GM19023 (cell line): ENCODE data around the gene COPZ2.
"Not testable (repeated sequence)": the region's sequence is repeated elsewhere in the genome, so short reads cannot be mapped to it uniquely, and the experiment has no call there.

Experiments
- ATAC-seq: cut with Tn5 transposase; IDR thresholded peaks from one replicate; pipeline ENCODE4 v1.9.1; 2021; ENCODE audit warnings: mild to moderate bottlenecking, moderate library complexity; ENCODE audit not compliant: unreplicated experiment

COPZ2 gene

DNA sequence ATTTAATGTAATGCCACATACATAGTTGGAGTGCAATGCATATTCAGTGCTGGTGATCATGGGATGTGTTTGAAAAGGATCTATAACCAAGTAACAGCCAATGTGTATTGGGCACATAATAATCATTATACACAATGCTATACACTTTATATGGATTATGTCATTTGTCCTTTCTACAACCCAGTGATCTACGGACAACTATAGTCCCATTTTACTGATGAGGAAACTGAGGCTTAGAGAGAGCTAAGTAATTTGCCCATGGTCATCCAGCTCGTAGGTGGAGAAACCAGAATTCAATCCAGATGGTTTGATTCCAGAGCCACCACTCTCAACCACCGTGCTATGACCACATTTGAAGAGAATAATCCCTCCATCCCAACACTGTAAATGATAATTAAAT, 27.4 kb downstream of the COPZ2 start:
- ATAC-seq: no peak

- ATAC-seq: no peak
These were observed 30.5 kb downstream of the COPZ2 start for GRCh38 chr17:48006936-48007709.

- ATAC-seq: no peak
These were observed 32.6 kb downstream of the COPZ2 start for GRCh38 chr17:48004983-48005382.

DNA sequence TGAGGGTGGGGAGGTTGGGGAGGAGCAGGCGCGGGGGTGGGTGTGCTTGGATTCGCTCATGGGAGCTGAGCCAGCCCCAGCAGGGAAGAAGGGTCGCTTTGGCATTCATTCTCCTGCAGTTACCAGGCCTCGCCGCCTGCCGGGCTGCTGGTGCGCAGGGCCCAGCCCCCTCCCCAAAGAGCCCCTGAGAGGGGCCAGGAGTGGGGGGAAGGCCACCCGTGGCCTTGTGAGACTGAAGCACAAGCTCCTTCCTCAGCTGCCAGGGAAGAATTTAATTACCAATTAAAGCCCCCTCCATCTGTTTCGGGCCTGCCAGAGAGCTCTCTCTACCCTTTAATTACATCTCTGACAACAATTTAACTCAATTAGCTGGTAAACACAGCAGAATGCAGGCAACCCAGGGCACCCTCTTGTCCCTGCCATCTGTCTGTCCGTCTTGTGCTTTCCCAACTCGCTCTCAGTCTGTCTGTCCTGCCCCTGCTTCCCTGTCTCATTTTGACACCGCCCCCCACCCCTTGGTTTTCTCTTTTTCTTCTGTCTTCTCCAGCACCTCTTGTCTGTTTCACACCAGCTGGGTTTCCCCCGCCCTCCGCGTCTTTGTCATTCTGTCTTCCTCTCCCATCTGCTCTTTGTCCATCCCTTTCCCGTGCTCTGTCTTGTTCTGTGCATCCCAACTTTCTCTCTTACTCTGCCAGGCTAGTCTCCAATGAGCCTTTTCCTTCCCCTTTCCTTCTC, 34.0 kb downstream of the COPZ2 start:
- ATAC-seq: no peak

DNA sequence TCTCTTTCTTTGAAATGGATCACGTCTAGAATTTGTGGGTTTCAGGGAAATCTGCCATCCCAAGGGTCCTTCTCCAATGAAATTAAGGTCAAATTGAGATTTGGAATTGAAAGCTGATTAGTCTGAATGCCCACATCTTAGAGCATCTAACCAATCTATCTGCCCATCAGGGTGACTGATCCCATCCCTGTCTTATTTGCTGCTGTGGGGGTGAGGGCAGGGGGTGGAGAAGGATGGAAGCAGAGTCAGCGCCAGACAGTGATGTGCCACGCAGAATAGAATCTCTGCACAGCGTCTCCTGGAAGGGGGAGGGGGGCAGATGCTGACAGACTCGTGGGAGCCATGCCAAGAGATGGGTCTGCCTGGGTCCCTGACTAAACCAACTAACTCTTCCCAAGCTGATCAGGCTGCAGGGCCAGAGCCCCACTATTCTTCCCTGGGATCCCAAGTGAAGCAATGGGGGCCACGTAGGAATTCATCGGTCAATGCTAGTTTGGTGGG, 34.6 kb downstream of the COPZ2 start:
- no peak for ATAC-seq

DNA sequence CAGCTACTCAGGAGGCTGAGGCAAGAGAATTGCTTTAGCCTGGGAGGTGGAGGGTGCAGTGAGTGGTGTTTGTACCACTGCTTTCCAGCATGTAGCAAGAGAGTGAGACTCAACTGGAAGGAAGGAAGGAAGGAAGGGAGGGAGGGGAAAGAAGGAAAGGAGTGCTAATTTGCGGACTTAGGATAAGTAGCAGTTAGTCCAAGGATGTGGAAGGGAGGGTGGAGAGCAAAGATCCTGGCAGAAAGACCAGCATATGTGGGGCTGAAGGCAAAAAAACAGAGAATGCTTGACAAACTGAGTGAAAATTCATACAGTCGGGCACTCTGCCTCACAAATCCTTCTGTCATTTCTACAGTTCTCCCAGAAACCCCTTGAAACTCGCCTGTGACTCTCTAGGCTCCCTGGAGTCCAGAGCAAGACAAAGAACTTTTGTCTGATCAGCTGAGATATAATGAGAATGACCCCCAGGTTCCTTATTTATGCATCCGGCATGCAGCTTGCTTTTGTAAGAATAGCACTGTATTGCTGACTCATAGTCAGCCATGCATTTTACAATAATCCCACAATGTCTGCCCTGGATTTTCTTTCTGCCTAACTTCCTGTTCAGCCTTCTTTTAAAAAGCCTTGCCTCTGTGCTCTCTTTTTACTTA, 35.2 kb downstream of the COPZ2 start:
- ATAC-seq: no peak

DNA sequence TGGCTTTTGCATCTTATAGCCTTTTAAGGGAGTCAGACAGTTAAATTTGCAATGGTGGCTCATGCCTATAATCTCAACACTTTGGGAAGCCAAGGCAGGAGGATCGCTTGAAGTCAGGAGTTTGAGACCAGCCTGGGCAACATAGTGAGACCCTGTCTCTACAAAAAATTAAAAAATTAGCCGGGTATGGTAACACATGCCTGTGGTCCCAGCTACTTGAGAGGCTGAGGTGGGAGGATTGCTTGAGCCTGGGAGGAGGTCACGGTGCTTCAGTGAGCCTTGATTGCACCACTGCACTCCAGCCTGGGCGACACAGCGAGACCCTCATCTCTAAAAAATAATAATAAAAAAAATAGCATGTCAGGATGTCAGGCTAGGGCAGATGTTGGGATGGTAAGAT, 35.9 kb downstream of the COPZ2 start:
- not testable (repeated sequence) for ATAC-seq

GRCh38 chr17:48001197-48001596, 36.4 kb downstream of the COPZ2 start:
- no peak for ATAC-seq

DNA sequence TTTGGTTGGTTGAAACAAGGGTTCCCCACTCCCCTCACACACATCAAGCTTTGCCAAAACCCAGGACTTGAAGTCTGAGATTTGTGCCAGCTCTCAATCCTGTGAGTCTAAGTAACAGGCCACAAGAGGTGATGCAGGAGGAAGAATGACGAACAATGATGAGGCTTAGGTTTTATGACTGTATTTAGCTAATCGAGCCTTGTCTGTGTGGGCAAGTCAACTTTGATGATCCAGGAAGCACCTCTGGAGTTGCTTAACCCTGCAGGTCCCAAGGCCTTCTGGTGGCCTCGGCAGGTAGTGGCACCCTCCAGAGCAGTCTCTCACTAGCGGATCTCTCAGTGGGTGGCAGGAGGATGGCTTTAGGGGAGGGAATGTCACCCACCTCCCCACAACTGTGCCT, 38.0 kb downstream of the COPZ2 start:
- ATAC-seq: no peak

GRCh38 chr17:47998044-47998443, 39.6 kb downstream of the COPZ2 start:
- ATAC-seq: no peak

GRCh38 chr17:47997586-47997985, 40.0 kb downstream of the COPZ2 start:
- ATAC-seq: no peak

DNA sequence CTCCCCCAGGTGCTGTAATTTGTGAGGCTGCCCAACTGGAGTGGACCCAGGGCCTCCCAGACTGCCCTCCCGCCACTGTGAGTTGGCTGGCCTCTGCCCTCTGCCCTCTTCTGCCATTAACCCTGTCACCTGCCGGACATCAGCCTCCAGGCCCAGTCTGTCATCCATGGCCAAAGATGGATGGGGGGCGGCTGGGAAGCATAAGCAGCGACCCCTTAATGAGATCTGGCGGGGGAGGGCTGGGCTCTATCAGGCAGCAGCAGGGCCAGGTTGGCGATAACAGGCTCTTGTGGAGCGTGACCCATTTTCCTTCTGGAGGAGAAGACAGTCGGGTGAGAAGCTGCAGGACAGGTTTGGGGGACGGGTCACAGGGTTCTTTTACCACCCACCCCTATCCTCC, 41.4 kb downstream of the COPZ2 start:
- no peak for ATAC-seq

DNA sequence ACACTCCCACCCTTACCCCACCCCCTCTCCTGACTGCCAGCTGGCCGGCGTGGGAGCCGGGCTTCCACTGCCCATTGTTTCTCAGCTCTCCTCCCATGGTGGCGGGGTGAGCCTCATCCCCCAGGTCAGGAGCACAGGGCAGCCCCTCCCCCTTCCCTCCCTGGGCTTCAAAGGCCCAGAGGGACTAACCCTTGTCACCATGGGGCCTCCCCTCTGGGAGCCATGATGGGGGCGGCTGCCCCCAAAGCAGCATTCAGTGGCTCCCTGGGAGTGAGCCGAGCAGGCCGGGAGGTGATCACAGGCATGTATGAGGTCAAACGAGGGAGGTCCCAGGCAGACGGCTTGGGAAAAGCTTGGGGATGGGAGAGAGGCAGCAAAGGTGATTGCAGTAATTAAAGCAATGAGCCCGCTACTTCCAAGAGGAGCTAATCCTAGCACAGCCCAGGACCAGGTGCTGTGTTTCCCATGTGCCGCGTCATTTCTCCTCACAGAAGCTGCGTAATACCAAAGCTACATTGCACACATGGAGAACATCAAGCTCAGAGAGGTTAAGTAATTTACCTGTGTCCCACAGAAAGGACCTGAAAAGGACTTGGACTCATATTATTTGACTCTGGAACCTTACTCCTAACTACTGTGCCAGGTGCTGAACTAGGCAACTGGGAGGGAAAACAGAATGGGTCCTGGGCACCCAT, 42.2 kb downstream of the COPZ2 start:
- no peak for ATAC-seq

DNA sequence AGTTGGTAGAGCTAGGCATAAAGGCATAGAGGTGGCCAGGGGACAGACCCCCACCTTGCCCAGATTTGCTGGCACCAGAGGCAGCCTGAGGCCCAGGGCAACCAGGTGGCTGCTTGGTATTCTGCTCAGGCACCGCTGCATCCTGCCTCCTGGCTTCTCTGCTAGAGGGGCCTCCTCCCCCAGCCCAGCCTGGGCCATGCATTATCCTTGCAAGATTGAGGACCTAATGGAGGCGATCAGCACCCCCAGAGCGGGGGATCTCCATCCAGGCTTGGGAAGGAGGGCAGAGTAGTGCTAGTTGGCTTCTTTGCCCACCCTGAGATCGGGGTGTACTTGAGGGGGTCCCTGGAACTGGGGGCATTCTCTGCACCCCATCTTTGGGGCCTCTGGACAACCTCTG, 42.9 kb downstream of the COPZ2 start:
- ATAC-seq: no peak

DNA sequence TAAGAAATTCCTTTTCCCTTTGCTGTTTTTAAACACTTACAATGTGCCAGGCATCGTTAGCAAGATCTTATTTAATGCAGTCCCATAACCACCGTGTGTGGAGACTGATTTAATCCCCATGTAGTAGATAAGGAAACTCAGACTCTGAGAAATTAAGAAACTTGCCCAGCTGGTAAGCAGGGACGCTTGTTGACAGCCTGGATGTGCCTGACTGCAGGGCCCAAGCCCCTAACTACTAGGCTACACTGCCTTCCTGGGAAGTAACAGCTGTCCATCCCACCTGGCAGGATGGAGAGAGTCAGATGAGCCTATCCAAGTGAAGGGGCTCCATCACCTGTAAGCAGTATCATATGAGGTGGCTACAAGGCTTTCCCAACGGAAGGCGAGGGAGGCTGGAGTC, 43.6 kb downstream of the COPZ2 start:
- no peak for ATAC-seq

- ATAC-seq: no peak
These were observed 44.5 kb downstream of the COPZ2 start for GRCh38 chr17:47993031-47993564.

DNA sequence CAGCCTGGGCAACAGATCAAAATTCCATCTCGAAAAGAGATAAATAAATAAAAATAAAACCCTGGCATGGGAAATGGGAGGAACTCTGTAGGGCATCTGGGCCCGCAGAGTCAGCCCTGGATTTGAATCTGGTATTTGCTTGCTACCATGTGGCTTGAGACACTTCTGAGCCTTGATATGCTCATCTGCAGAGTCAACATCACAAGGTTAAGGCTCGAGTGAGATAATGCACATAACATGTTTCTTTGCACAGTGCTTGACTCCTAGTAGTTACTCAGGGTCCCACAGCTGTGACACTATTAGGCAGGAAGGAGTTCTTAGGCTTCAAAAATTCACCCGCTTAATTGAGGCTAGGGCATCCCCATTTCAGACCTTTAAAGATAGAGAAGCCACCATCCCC, 45.4 kb downstream of the COPZ2 start:
- ATAC-seq: no peak

- ATAC-seq: no peak
These were observed 46.5 kb downstream of the COPZ2 start for GRCh38 chr17:47990962-47991731.

DNA sequence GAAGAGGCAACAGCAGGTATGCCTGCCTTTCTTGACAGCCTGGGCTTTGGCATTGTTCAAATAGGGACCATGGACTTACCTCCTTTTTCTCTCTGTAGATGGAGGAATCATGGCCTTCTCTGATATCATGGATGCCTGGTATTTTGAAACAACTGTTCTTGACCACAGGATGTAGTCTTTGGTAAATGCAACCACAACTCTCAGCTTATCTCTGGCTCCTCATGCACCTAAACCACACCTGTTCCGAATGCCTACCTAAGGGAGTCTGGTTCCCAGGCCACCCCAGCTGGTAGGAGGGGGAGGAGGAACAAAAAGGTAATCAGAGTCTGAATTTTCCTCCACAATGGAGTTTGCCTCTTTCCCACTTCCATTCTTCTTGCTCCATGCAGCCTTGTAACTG, 47.9 kb downstream of the COPZ2 start:
- ATAC-seq: no peak

DNA sequence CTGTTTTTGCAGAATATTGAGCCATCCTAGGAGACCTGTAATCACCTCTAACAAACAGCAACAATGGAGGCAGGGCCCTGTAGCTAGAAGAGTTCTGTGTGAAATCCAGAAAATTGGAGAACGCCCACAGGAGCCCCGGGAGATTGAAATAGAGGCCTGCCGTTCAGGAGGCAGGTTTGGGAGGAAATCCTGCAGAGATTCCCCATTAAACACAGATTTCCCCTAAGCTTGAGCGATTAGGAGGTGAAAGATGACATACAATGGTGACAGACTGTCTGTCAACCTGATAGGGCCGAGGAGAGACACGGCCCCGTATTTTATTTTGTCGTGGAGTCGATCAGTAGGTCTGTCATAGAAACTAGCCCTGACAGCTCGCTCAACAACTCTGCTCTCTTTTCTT, 48.4 kb downstream of the COPZ2 start:
- ATAC-seq: no peak
